ENCODE measurements around the gene GPR55. TPM values are rescaled to one million over a fixed set of nuclear protein-coding genes. Genes with fewer than 3 reads are reported as not detected.

GPR55 gene
- polyA plus RNA-seq, 1 donor from 2014 or later: not detected

DNA sequence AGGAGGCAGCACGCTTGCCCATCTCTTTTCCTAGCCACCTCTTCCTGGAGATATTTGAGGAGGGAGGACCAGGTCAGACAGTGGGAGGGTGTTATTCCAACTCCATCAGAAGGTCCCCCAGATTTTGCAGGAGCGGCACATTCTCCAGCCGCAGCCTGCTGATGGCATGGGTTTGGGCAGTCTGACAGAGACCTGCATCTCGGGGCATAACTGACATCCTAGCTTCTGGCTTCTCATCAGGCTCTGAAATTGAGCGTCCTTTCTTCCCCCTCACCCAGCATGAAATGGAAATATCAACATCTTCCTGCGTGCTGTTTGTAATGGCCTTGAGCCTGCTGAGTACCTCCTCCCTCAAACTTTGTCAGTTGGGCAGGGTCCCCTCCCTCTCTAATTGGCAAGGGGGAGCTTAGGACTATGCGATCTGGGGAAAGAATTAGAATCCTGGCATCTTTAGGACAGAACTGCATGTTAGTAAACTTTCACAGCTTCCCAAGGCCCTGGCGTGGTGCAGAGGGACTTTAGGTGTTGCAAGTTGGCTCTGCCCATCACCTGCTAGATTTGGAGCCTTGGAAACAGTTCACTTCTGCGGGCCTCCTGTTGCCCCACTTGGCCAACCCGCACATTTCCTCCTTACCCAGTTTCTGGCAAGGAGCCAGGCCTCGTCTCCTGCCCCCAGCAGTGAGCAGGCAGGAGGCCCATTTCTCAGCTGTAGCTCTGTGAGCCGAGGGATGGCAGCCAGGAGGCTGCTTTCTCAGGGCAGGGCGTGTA lies 58.1 kb downstream of the GPR55 start:
- TF ChIP-seq EP300 (conservative IDR thresholded peaks at IDR 0.05; ENCODE audit: poor library complexity, severe bottlenecking) (no peak), MXI1 (conservative IDR thresholded peaks at IDR 0.05; ENCODE audit: poor library complexity, severe bottlenecking) (no peak), RAD21 (conservative IDR thresholded peaks at IDR 0.05) (no peak), CTCF (IDR thresholded peaks at IDR 0.05; ENCODE audit: poor library complexity, severe bottlenecking) (no peak), SMC3 (conservative IDR thresholded peaks at IDR 0.05; ENCODE audit: poor library complexity) (no peak), EZH2 (IDR thresholded peaks at IDR 0.05; ENCODE audit: borderline replicate concordance, insufficient read depth, low read length, poor library complexity, severe bottlenecking) (no peak), POLR2AphosphoS5 (IDR thresholded peaks at IDR 0.05) (no peak), TAF1 (IDR thresholded peaks at IDR 0.05; ENCODE audit: low read depth) (no peak)
- TF ChIP-seq, protein P1, sequence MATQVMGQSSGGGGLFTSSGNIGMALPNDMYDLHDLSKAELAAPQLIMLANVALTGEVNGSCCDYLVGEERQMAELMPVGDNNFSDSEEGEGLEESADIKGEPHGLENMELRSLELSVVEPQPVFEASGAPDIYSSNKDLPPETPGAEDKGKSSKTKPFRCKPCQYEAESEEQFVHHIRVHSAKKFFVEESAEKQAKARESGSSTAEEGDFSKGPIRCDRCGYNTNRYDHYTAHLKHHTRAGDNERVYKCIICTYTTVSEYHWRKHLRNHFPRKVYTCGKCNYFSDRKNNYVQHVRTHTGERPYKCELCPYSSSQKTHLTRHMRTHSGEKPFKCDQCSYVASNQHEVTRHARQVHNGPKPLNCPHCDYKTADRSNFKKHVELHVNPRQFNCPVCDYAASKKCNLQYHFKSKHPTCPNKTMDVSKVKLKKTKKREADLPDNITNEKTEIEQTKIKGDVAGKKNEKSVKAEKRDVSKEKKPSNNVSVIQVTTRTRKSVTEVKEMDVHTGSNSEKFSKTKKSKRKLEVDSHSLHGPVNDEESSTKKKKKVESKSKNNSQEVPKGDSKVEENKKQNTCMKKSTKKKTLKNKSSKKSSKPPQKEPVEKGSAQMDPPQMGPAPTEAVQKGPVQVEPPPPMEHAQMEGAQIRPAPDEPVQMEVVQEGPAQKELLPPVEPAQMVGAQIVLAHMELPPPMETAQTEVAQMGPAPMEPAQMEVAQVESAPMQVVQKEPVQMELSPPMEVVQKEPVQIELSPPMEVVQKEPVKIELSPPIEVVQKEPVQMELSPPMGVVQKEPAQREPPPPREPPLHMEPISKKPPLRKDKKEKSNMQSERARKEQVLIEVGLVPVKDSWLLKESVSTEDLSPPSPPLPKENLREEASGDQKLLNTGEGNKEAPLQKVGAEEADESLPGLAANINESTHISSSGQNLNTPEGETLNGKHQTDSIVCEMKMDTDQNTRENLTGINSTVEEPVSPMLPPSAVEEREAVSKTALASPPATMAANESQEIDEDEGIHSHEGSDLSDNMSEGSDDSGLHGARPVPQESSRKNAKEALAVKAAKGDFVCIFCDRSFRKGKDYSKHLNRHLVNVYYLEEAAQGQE (IDR thresholded peaks at IDR 0.05; ENCODE audit: borderline replicate concordance): no peak
- H4K20me1 ChIP-seq (ENCODE audit: insufficient read depth): no peaks in the 10 kb centered on the region
- no peak overlapping the region for H3K27ac ChIP-seq (ENCODE audit: low read length)

DNA sequence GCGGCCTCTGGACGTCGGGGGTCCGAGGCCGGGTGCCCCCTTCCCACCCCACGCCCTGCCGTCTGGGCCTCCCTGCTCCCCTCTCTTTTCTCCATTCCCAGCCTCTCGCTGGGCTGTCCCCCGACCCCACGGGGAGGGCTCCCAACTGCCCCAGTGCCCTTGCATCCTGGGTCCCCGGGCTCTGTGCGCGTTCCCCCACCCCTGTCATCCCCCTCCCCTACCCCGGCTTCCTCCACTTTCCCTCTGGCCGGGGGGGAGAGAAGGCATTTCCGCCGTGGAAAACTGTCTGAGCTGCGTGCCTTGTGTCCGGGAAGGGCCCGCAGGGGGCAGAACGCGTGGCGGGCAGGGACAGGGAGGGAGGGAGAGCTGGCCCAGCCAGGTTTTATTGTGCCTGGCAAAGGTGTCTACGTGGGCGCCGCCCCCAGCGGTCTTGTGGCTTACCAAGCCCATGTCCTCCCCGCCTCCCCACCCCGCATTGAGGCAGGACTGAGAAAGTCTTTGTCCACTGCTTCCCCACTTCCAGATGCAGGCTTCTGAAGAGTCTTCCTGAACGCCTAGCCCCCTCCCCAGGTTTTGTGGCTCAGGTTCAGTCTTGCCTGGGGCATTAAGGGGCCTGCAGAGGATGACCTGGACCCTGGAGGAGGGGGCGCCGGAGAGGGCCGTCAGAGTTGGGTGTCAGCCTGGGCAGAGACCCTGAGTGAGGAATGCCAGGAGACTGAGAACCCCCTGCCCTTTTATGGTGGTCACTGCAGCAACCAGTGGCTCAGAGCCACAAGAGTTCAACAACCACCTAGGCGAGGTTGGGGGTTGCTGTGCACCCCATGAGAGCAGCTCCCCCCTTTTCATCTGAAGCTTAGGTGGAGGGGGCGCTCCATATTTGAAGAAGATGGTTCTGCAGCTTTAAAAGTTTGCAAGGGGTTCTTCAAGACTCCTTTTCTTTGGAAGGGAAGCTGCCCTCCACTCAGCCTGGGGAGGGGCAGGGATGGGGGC lies 59.0 kb downstream of the GPR55 start:
- Histone ChIP-seq H4K20me1 (ENCODE audit: insufficient read depth) (no peaks in the 10 kb centered on the region), H3K79me2 (replicated peaks; ENCODE audit: insufficient read depth, low read length) (peaks cover 52% of the 10 kb centered on the region), H2AFZ (ENCODE audit: low read depth, low read length) (peak overlapping the region; percentile 60), H3K36me3 (ENCODE audit: insufficient read depth, low read length) (no peaks in the 10 kb centered on the region), H3K4me2 (ENCODE audit: low read length) (peak overlapping the region; percentile 62), H3K9ac (ENCODE audit: low read length) (peak overlapping the region; percentile 94), H3K4me3 (ENCODE audit: low read length) (peak overlapping the region; percentile 98), H3K9me2 (ENCODE audit: insufficient read depth, low read length) (no peaks in the 10 kb centered on the region), H3K27ac (ENCODE audit: low read length) (peak overlapping the region; percentile 83), H3F3A (ENCODE audit: insufficient read depth, low read length, poor library complexity, severe bottlenecking) (no peaks in the 10 kb centered on the region), H3K27me3 (ENCODE audit: insufficient read depth, low read depth, low read length) (no peaks in the 10 kb centered on the region), H3K9me3 (ENCODE audit: low read length) (no peaks in the 10 kb centered on the region)
- TF ChIP-seq TAF1 (IDR thresholded peaks at IDR 0.05; ENCODE audit: low read depth) (no peak), CTCF (IDR thresholded peaks at IDR 0.05; ENCODE audit: poor library complexity, severe bottlenecking) (peak; percentile 28), EP300 (conservative IDR thresholded peaks at IDR 0.05; ENCODE audit: poor library complexity, severe bottlenecking) (no peak), MXI1 (conservative IDR thresholded peaks at IDR 0.05; ENCODE audit: poor library complexity, severe bottlenecking) (peak; percentile 18), EZH2 (IDR thresholded peaks at IDR 0.05; ENCODE audit: borderline replicate concordance, insufficient read depth, low read length, poor library complexity, severe bottlenecking) (no peak), POLR2AphosphoS5 (IDR thresholded peaks at IDR 0.05) (peak; percentile 35), SMC3 (conservative IDR thresholded peaks at IDR 0.05; ENCODE audit: poor library complexity) (peak; percentile 40), RAD21 (conservative IDR thresholded peaks at IDR 0.05) (no peak)
- TF ChIP-seq, protein P1 (IDR thresholded peaks at IDR 0.05; ENCODE audit: borderline replicate concordance): no peak

More for the DNA sequence above, 58.1 kb downstream of the GPR55 start:
- peaks cover 60% of the 10 kb centered on the region for H3K79me2 ChIP-seq (replicated peaks; ENCODE audit: insufficient read depth, low read length)
- peak overlapping the region; percentile 98 for H3K4me3 ChIP-seq (ENCODE audit: low read length)
- H3K9me2 ChIP-seq (ENCODE audit: insufficient read depth, low read length): no peaks in the 10 kb centered on the region
- H3K9me3 ChIP-seq (ENCODE audit: low read length): no peaks in the 10 kb centered on the region
- H3K27me3 ChIP-seq (ENCODE audit: insufficient read depth, low read depth, low read length): no peaks in the 10 kb centered on the region
- H3K36me3 ChIP-seq (ENCODE audit: insufficient read depth, low read length): no peaks in the 10 kb centered on the region
- H3K9ac ChIP-seq (ENCODE audit: low read length): peak overlapping the region; percentile 94
- no peak overlapping the region for H2AFZ ChIP-seq (ENCODE audit: low read depth, low read length)
- H3F3A ChIP-seq (ENCODE audit: insufficient read depth, low read length, poor library complexity, severe bottlenecking): no peaks in the 10 kb centered on the region
- H3K4me2 ChIP-seq (ENCODE audit: low read length): peak overlapping the region; percentile 62

All from neural cell (in vitro differentiated cells).